Thyroid gland (tissue), 4 donors: ENCODE data around the gene AP1S2. TPM values are rescaled to one million over a fixed set of nuclear protein-coding genes. Genes with fewer than 3 reads are reported as not detected.
"Not testable (repeated sequence)": the region's sequence is repeated elsewhere in the genome, so short reads cannot be mapped to it uniquely, and the experiment has no call there.

Experiments used
- DNase-seq, 2 donors: peaks; one replicate each; pipeline ENCODE4 v3.0.0-alpha.2; 2019
- H3K27ac ChIP-seq, 3 donors: fragments of 200-600 bp; sonication (generic); 1 replicate in 2 of 3; 2 replicates in 1 of 3; pipeline ENCODE4 v1.5.1; 2016 to 2019; ENCODE audit warnings: mild to moderate bottlenecking in 1 of 3, moderate library complexity in 1 of 3
- H3K27me3 ChIP-seq: fragments of 200-600 bp; sonication (generic); one replicate; pipeline ENCODE4 v1.5.1; 2019
- H3K36me3 ChIP-seq, 2 donors: fragments of 200-600 bp; sonication (generic); one replicate each; pipeline ENCODE4 v1.5.1; 2016 to 2019
- H3K4me1 ChIP-seq, 2 donors: fragments of 200-600 bp; sonication (generic); one replicate each; pipeline ENCODE4 v1.5.1; 2017 to 2019
- H3K4me3 ChIP-seq, 3 donors: fragments of 200-600 bp; sonication (generic); replicated peaks in 1 of 3; 1 replicate in 2 of 3; 2 replicates in 1 of 3; pipeline ENCODE4 v1.5.1; 2016; ENCODE audit warnings: mild to moderate bottlenecking in 1 of 3
- H3K9me3 ChIP-seq: fragments of 200-600 bp; sonication (generic); one replicate; pipeline ENCODE4 v1.5.1; 2017
- CTCF ChIP-seq, 6 experiments: fragments of 200-600 bp in 3 of 6; fragments of 450-650 bp in 3 of 6; sonication (generic) in 3 of 6; IDR thresholded peaks; one replicate each; pipeline ENCODE4 v1.5.1; 2016 to 2019; ENCODE audit warnings: antibody characterized with exemption in 6 of 6, mild to moderate bottlenecking in 2 of 6, inconsistent platforms in 1 of 6, moderate library complexity in 1 of 6
- POLR2A ChIP-seq, 2 donors: fragments of 450-650 bp; IDR thresholded peaks; one replicate each; pipeline ENCODE4 v1.6.1; 2017; ENCODE audit warnings: antibody characterized with exemption in 2 of 2, mild to moderate bottlenecking in 2 of 2, moderate library complexity in 1 of 2
- WGBS, 2 donors: methylation state at CpG; one replicate each; pipeline ENCODE4 v1.1.5; 2017; 5-methylcytosine and 5-hydroxymethylcytosine counted together
- intact Hi-C: fragments of 100-400 bp; cut with DNase I; formaldehyde crosslinking; loops from one replicate; pipeline ENCODE4 v1.15.1; 2023
- total RNA-seq, 4 donors: library from RNA; depleted of rRNA; stranded (reverse); fragments of >200 nt; gene quantifications; one replicate each; pipeline ENCODE4 v1.2.3, GENCODE V29; 2016

The AP1S2 gene
- total RNA-seq, 4 donors from 2014 or later = 34.3 to 81.4 (median 45.7) TPM

- DNase-seq = no peak
- no peaks in the 10 kb centered on the region for H3K27me3 ChIP-seq
- WGBS, 2 donors = 67 to 70% methylated on average over 4 to 5 of the region's 5 CpGs
- no peaks in the 10 kb centered on the region for H3K4me1 ChIP-seq
- H3K27ac ChIP-seq = no peak overlapping the region
- TF ChIP-seq CTCF (IDR thresholded peaks at IDR 0.05) (no peak), POLR2A (IDR thresholded peaks at IDR 0.05) (no peak)
- no peaks in the 10 kb centered on the region for H3K36me3 ChIP-seq
- intact Hi-C loops = no loop called here
- no peak overlapping the region for H3K4me3 ChIP-seq
- H3K9me3 ChIP-seq = no peaks in the 10 kb centered on the region
Observed at GRCh38 chrX:15888062-15888461, 33.4 kb upstream of the AP1S2 start.

- WGBS, 2 donors = 97 to 98% methylated on average over 3 of the region's 3 CpGs
- no peak for DNase-seq
- intact Hi-C loops = no loop called here
- TF ChIP-seq POLR2A (IDR thresholded peaks at IDR 0.05) (no peak), CTCF (IDR thresholded peaks at IDR 0.05) (no peak)
- no peaks in the 10 kb centered on the region for H3K4me1 ChIP-seq
- H3K36me3 ChIP-seq = no peaks in the 10 kb centered on the region
- H3K27me3 ChIP-seq = no peaks in the 10 kb centered on the region
- no peak overlapping the region for H3K4me3 ChIP-seq
- no peak overlapping the region for H3K27ac ChIP-seq
- H3K9me3 ChIP-seq = no peaks in the 10 kb centered on the region
Observed at GRCh38 chrX:15883540-15883863, 28.9 kb upstream of the AP1S2 start.

DNA sequence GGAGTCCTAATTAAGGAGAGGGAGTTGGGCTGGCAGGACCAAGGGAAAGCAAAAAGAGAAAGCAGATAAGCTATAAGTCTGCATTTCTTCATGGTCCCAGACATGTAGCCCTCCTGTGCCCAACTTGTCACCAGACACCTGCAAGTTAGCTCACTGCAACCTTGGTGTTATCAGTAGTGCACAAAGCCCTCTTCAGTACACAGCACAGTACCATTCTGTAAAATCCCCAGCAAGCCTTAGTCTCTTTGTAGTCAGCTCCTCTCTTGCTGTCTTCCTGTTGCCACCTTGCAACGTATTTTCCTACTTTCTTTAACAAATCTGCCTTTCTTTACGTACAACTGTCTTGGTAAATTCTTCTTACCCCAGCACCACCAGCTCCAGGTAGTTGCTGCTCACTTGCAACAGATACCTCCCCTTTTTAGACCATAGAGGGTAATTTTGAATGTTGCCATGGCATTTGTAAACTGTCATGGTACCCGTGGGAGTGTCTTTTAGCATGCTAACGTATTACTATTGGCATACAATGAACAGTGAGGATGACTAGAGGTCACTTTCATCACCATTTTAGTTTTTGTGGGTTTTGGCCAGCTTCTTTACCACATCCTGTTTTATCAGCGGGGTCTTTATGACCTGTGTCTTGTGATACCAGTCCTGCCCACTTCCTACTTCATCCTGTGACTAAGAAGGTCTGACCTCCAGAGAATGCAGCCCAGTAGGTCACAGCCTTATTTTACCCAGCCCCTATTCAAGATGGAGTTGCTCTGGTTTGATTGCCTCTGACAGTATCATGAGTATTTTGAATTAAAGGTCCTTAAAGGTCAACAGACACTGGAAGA lies 28.3 kb upstream of the AP1S2 start:
- Histone ChIP-seq H3K4me1 (no peaks in the 10 kb centered on the region), H3K27me3 (no peaks in the 10 kb centered on the region), H3K9me3 (no peaks in the 10 kb centered on the region), H3K4me3 (no peak overlapping the region), H3K36me3 (no peaks in the 10 kb centered on the region), H3K27ac (no peak overlapping the region)
- no peak for DNase-seq
- TF ChIP-seq CTCF (IDR thresholded peaks at IDR 0.05) (no peak), POLR2A (IDR thresholded peaks at IDR 0.05) (no peak)
- WGBS, 2 donors = 55 to 74% methylated on average over 5 of the region's 5 CpGs
- intact Hi-C loops = no loop called here

DNA sequence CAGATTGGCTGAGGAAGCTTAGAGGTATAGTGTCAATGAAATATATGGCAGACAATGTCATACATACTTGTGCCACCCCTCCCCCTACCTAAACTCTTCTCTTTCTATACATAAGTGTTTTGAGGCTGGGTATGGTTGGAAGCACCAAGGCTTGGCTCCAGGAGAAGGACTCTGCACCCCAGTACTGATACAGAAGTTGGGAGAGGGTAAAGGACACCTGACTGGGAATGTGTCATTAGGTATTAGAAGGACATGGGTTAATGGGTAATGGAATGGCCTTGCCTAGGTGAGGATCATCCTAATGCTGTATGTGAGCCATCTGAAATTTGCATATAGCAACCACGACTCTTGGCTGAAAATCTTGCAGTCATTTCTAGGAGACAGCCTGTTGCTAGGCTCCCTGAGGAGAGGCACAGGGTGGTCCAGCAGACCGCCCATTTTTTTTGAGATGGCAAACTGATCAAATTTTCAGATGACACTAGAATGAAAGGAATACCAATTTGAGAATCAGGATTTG lies 26.8 kb upstream of the AP1S2 start:
- no peaks in the 10 kb centered on the region for H3K27me3 ChIP-seq
- DNase-seq = no peak
- WGBS, 2 donors = 79 to 88% methylated on average over 2 of the region's 2 CpGs
- TF ChIP-seq POLR2A (IDR thresholded peaks at IDR 0.05) = no peak
- no peak for TF ChIP-seq CTCF (IDR thresholded peaks at IDR 0.05)
- intact Hi-C loops = no loop called here
- no peak overlapping the region for H3K27ac ChIP-seq
- H3K4me1 ChIP-seq = no peaks in the 10 kb centered on the region
- no peak overlapping the region for H3K4me3 ChIP-seq
- no peaks in the 10 kb centered on the region for H3K36me3 ChIP-seq
- no peaks in the 10 kb centered on the region for H3K9me3 ChIP-seq

DNA sequence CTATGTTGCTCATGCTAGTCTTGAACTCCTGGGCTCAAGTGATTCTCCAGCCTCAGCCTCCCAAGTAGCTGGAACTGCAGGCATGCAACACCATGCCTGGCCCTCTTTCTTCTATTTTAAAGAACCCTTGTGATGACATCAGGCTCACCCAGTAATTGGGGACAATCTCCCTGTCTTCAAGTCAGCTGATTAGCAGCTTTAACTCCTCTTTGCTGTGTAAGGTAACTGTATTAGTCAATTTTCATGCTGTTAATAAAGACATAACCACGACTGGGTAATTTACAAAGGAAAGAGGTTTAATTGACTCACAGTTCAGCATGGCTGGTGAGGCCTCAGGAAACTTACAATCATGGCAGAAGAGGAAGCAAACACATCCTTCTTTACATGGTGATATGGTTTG lies 23.3 kb upstream of the AP1S2 start:
- intact Hi-C loops, H3K9me3 ChIP-seq, H3K36me3 ChIP-seq, H3K27me3 ChIP-seq, DNase-seq, H3K27ac ChIP-seq, H3K4me3 ChIP-seq, H3K4me1 ChIP-seq: not testable (repeated sequence)
- 82 to 94% methylated on average over 1 of the region's 1 CpG for WGBS, 2 donors
